Nasal cavity respiratory epithelium epithelial cell of viscerocranial mucosa (primary cell): Measurements from ENCODE around the gene BTNL2. TPM values are rescaled to one million over a fixed set of nuclear protein-coding genes. Genes with fewer than 3 reads are reported as not detected.

ENCODE experiments used
- total RNA-seq: library from RNA; depleted of rRNA; stranded (reverse); fragments of >200 nt; gene quantifications from 2 replicates; pipeline ENCODE4 v1.2.3, GENCODE V29; 2014

BTNL2 gene
- total RNA-seq: 0.34 TPM in 1 of 2 replicates, not detected in the other

GRCh38 chr6:32406857-32407256, at the start of gene BTNL2:
Gene BTNL2 (minus strand): TSS chr6:32407181. CDS start chr6:32407123, 58 bp downstream.

GRCh38 chr6:32439602-32440214, 32.7 kb upstream of the BTNL2 start, which contains the start of gene HLA-DRA:
Gene HLA-DRA (plus strand): TSS chr6:32439887. CDS start chr6:32439951, 64 bp downstream.

GRCh38 chr6:32371803-32372202, 35.2 kb downstream of the BTNL2 start, which contains the start of gene TSBP1:
Gene TSBP1 (minus strand): TSS chr6:32371903. CDS start chr6:32371706, 197 bp downstream.

Other genes starting within 250 kb of the BTNL2 start
- 0.34 and 1.3 TPM in 2 replicates for gene EGFL8, start 242.6 kb downstream of the BTNL2 start, total RNA-seq
- gene AGPAT1, start 231.1 kb downstream of the BTNL2 start, total RNA-seq: 7.5 and 19.6 TPM in 2 replicates
- 14.6 and 29.7 TPM in 2 replicates for gene RNF5, start 228.8 kb downstream of the BTNL2 start, total RNA-seq
- gene AGER, start 222.9 kb downstream of the BTNL2 start, total RNA-seq: 0.14 and 0.34 TPM in 2 replicates
- gene PBX2, start 217.0 kb downstream of the BTNL2 start, total RNA-seq: 25.3 and 39.5 TPM in 2 replicates
- 0.71 and 1.0 TPM in 2 replicates for gene GPSM3, start 214.5 kb downstream of the BTNL2 start, total RNA-seq
- gene NOTCH4, start 183.1 kb downstream of the BTNL2 start, total RNA-seq: 0.28 and 0.34 TPM in 2 replicates
- gene TSBP1, start 35.3 kb downstream of the BTNL2 start, total RNA-seq: not detected in 2 replicates
- gene HLA-DRA, start 32.7 kb upstream of the BTNL2 start, total RNA-seq: under 0.01 and 1.1 TPM in 2 replicates
- not detected in 2 replicates for gene HLA-DRB5, start 123.1 kb upstream of the BTNL2 start, total RNA-seq
- 0.21 TPM in 1 of 2 replicates, not detected in the other for gene HLA-DRB1, start 182.7 kb upstream of the BTNL2 start, total RNA-seq
- not detected in 2 replicates for gene HLA-DQA1, start 230.2 kb upstream of the BTNL2 start, total RNA-seq